ENCODE results near the gene CXorf66. TPM values are rescaled to one million over a fixed set of nuclear protein-coding genes. Genes with fewer than 3 reads are reported as not detected.
"Not testable (repeated sequence)": the region's sequence is repeated elsewhere in the genome, so short reads cannot be mapped to it uniquely, and the experiment has no call there.

Gene CXorf66, protein sequence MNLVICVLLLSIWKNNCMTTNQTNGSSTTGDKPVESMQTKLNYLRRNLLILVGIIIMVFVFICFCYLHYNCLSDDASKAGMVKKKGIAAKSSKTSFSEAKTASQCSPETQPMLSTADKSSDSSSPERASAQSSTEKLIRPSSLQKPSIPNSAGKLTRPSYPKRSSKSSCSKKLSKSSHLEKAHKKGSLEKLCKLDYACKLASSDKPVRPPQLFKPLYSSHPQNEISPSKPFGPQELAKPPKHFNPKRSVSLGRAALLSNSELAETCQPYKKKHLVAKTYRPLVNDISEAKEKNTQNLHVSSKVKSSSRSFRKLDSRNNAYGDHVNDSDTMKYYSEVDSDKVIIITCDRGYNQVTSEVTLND
- total RNA-seq: not detected
- long read RNA-seq: 0 reads

DNA sequence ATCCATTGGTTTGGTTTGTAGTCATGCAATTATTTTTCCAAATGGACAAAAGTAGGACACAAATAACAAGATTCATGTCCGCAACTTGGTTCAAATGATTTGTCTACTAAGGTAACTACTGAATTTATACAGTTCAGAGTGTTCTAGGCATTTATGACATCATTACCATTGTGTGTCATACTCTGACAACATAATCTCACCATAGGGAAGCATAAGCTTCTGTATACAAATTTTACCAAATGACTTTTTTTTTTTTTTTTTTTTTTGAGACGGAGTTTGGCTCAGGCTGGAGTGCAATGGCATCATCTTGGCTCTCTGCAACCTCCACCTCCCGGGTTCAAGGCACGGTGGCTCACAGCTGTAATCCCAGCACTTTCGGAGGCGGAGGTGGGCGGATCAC lies at the start of gene CXorf66:
Gene CXorf66 (minus strand): TSS at position 101 of the 400 bp plus-strand sequence. CDS start 25 bp downstream, at position 76.
- DNase-seq: no peak
- no peak for ATAC-seq
- intact Hi-C loops (cut with DNase I, micrococcal nuclease): no loop called here

DNA sequence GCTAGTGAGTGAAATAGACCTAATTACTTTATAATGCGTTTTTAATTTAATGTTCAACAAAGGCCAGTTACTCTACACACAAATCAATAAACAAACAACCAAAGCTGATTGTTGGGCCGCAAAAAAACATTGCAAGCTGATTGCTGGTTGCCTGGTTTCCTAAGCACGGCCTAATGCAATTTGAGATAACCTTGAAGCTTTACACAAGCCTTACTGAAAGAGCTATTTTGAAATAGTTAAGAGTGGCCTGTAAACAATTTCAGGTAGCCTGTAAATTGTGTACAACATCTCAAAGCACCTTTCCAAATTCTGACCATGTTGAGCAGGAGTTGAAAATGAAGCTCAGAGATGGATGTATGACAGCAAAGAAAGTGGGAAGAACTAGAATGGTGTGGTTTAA lies 17.5 kb upstream of the CXorf66 start:
- DNase-seq (no peak), ATAC-seq (no peak)
- intact Hi-C loops (cut with DNase I, micrococcal nuclease): no loop called here

DNA sequence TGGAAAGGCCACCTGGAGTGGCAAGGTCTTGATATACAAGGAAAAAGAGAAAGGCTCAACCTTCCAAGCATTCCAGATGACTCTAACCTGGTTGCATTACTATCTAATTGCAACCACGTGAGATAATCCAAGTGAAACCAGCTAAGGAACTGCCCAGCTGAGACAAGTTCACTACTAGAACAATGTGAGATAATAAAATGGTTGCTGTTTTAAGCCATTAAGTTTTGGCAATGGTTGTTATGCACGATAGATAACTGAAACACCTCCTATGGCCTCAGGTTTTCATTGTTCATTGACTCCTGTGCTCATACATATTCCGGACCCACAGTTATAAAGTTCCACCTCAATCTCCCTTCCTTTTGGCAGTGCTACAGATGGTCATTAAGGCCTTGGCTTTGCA lies 9.2 kb upstream of the CXorf66 start:
- intact Hi-C loops (cut with DNase I, micrococcal nuclease): no loop called here
- ATAC-seq (no peak), DNase-seq (no peak)

DNA sequence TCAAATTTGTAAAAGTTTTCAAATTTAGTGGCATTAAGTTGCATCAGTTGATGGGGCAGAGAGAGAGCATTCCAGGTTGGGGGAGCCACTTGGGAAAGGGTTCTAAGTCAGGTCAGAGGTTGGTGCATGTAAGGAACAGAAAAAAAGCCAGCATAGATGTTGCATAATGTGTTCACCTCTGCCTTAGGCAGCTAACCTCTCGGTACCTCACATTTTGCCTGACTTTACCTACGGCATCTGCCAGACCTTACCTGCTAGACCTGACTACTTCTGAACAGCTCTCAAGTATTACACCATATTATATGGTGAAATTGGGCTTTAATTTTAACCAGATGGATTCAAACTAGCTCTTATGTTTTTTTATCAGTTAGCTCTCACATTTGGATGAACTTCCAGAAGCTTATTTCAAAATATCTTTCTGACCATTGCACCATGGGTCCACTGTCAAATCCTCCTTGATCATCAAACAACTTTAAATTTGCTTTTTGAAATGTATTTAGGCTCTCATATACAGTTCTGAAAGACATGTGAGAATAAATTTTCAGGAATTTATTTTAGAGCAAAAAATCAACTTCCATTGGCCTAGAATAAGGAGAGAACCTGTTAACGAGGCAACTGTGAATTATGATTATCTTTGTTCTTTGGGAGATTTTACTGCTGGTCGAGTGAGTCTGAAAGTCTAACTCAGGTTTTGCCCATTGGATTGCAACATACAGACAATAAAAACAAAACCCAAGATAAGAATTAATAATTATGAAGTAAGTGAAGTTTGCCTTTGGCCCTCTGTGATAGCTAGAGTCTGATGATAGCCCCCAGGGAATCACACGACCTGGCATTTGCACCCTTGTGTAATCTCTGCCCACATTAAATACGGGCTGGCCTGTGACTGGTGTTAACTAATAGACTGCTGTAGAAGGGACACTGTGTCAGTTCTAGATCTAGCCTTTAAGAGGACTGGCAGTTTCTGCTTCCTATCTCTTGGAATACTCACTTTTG lies 7.6 kb upstream of the CXorf66 start:
- DNase-seq (no peak), ATAC-seq (no peak)
- intact Hi-C loops (cut with DNase I, micrococcal nuclease): no loop called here

DNA sequence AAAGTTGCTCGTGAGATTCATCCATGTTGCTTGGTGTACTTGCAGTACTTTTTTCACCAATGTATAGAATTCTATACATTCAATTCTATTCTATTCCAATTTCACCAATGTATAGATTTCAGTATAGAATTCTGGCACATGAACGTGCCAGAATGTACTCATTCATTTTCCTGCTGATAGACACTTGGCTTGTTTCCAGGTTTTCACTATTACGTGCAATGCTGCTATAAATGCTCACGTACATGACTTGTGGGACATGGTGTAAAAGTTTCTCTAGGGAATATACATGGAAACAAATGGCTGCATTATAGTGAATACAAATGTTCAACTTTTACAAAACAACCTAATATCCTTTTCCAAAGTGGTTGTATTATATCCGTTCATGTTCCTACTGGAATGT lies 6.8 kb upstream of the CXorf66 start:
- ATAC-seq (no peak), DNase-seq (no peak)
- intact Hi-C loops (cut with DNase I, micrococcal nuclease): no loop called here

DNA sequence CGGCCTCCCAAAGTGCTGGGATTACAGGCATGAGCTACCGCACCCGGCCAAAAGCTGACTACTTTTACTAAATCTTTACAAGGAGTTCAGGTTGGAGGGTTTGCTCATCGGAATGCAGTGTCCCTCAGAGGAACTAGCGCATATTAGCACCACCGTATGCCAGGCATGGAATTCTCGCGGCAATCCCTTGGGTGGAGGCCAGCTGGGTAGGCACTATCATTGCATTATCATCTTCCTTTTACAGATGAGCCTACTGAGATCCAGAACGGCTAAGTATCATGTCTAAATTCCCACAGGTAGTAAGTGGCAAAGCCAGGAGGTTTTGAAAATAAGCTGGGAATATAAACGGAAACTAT lies 6.1 kb upstream of the CXorf66 start:
- intact Hi-C loops (cut with DNase I, micrococcal nuclease): no loop called here
- ATAC-seq: no peak
- no peak for DNase-seq

DNA sequence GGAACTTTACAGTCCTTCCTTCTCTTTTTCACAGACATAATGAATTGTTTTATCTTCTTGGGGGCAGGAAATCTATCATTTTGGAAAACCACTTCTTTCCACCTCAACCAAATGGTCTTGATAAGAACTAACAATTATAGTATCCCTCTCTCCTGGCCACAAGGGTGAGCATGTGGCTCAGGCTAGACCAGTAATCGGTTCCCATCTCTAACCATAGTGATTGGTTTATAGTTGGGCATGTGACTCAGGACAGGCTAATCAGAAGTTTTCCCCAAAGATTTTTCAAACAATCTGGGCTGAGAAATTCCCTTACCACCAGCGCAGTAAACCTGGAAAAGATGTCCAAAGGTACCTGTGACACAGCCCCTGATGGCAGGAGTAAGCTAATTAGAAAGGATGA lies 4.0 kb upstream of the CXorf66 start:
- intact Hi-C loops (cut with DNase I, micrococcal nuclease): no loop called here
- no peak for ATAC-seq
- DNase-seq: no peak

DNA sequence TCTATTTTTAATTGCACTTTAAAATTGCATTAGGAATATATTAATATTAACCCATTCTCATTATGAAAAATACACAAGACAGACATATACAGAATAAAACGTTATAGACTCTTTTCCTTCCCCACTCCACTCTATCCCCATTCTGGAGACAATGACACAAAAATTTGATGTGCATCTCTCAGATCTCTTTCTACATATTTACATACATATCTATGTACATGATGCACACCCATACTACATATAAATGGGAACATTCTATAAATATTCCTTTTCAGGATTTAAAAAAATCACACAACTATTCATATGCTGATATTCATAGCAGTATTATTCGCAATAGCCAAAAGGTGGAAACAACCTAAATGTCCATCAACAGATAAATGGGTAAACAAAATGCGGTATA lies 2.4 kb upstream of the CXorf66 start:
- intact Hi-C loops (cut with DNase I, micrococcal nuclease): no loop called here
- ATAC-seq (no peak), DNase-seq (no peak)

DNA sequence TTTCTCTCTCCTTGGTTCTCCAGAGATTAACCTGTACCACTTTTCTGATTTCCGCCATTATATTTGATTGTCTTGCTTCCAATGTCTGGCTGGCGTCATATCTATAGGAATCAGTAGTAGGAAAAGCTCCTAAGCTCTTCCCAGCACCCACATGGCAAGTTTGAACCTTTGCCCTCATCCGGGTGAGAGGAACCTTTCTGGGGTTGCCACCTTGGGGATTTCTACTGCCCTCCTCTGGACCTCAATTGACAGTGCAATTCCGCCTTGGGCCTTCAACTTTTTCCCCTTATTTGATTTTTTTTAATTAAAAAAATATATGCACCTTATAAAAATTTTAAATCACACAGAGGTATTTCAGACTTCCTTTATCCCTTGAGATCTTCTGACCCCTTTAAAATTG lies 2.0 kb upstream of the CXorf66 start:
- DNase-seq (no peak), ATAC-seq (peak; percentile 68)

DNA sequence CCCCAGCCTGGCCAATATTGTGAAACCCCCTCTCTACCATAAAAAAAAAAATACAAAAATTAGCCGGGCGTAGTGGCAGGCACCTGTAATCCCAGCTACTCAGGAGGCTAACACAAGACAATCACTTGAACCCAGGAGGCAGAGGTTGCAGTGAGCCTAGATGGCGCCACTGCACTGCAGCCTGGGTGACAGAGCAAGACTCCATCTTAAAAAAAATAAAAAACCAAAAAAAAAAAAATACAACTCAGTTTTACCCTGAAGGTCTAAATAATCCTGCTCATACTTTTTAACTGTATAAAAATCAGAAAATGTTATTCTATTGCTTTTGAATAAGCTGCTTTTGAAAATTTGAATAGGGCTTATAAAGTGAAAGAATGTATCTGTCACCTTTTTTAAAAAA lies 838 bp upstream of the CXorf66 start:
- ATAC-seq; DNase-seq; intact Hi-C loops (cut with DNase I, micrococcal nuclease): not testable (repeated sequence)

More for the DNA sequence above, 2.0 kb upstream of the CXorf66 start:
- intact Hi-C loops (cut with DNase I, micrococcal nuclease): no loop called here

DNA sequence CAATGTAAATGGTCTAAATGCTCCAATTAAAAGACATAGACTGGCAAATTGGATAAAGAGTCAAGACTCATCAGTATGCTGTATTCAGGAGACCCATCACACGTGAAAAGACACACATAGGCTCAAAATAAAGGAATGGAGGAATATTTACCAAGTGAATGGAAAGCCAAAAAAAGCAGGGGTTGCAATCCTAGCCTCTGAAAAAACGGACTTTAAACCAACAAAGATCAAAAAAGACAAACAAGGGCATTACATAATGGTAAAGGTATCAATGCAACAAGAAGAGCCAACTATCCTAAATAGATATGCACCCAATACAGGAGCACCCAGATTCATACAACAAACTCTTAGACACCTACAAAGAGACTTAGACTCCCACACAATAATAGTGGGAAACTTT lies 4.2 kb downstream of the CXorf66 start:
- ATAC-seq; DNase-seq; intact Hi-C loops (cut with DNase I, micrococcal nuclease): not testable (repeated sequence)

DNA sequence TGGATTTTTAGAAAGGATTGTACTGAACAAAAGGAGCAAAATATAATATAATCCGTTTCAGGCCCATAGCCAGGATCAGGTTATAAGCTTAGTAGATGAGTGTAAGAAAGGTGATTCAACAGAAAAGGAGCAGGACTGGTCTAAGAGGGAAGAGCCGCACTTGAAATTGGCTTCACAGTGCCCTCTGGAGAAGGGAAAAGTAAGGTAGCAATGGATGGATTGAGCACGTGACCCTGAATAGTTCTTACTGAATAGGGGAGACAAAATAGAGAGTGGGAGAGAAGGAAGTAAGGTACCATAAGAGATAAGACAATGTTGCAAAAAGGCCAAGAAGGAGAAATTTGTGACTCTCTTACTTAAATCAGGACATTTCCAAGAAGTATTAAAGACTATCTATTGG lies 15.6 kb downstream of the CXorf66 start:
- intact Hi-C loops (cut with DNase I, micrococcal nuclease): no loop called here
- ATAC-seq: peak; percentile 52

DNA sequence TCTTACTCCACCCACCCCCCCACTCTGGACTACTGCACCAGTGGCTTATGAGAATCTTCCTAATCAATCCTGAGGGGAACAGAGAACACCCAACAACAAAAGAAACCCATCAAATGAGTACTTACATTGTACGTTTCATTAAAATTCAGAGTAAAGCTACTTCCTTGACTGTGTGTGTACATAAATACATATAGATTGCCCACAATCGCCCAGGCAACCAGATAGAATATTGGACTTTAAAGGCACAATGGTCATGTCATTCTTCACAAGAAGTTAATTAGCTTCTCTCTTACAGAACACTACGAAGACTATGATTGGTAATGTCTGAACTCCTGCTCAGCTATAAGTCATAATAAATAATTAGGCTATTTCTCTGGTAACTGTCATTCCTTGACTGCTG lies 20.2 kb downstream of the CXorf66 start:
- intact Hi-C loops (cut with DNase I, micrococcal nuclease): no loop called here
- DNase-seq (no peak), ATAC-seq (peak; percentile 52)

More for the DNA sequence above, 15.6 kb downstream of the CXorf66 start:
- no peak for DNase-seq

DNA sequence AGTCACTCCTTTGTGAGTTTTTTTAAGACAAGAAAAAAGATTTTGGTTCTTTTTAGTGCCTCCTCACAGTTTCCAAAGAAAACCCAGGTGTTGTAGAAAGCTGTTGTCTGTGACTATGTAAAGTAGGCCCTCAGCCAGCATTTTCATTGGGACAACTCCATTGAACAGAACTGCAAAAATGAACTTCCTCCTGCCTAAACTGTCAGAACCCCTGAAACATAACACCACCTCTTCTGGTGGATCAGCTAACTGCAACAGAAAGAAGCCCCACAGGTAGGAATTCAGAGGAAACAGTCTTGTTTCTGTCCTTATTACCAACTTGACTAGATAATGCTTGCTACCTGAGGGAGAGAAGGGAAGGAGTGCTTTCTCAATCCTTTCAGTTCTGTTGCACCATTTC lies 29.1 kb downstream of the CXorf66 start:
- intact Hi-C loops (cut with DNase I, micrococcal nuclease): no loop called here
- no peak for DNase-seq
- ATAC-seq: no peak

DNA sequence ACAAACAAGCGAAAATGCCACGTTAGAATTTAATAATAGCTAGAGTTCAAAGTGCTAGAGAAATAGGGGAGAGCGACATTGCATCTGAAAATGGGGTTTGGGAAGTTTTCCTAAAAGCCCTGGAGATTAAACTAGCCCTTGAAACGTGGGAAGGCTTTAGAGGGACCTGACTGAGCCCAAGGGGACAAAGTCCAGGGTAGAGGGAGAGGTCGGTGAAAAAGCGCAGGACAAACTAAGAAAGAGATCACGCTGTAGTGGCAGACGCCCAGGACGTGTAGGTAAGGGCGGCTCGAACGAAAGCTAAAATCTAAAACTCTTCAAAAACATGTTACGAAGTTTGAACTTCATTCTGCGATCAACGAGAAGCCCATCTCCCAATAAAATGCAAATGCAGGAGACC lies 31.4 kb downstream of the CXorf66 start:
- DNase-seq (peak; percentile 32 to 50), ATAC-seq (peak; percentile 66)
- intact Hi-C loops (cut with DNase I, micrococcal nuclease): no loop called here

DNA sequence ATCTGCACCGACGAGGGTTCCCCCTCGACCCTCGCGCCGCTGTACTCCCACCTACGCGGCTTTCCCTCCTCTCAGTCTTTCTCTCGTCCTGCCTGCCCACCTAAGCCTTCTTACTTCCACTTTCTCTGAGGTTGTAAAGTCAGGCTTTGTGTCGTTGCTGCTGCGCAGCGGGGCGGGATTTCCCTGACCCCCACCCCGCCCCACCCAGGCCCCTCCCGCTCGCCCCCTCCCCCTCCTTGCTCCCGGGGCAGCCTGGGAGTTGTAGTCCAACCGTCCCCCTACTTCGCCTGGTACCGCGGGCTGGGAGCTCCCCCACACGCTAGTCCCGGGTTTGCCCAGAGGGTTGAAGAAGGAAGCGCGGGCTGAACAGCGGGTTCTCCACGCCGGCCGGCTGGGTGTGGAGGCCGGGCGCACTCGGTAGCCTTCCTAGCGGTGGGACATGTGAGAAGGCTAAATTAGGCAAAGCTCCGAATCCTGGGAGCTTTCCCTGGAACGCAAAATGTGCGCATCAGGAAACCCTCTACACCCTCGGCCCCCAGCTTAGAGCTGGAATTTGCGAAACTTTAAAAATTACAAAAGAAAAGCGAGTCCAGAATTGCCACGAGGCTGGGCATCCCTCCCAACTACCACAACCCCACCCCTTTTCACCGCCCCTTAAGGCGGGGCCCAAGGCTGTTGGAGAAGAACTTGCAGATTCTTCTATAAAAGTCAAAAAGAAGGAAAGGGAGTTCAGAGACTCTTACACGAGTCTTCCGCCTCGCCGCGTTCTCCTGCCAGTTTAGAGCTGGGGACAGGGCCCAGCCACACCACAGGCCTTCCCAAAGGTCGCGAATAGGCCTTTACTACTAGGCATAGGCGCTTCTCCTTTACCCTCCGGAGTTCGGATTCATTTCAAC lies 32.2 kb downstream of the CXorf66 start, which contains the start of gene ATP11C:
Gene ATP11C (minus strand): TSS at position 153 of the 896 bp plus-strand sequence. CDS start 1,011 bp downstream, outside the sequence.
- ATAC-seq: peak; percentile 81
- DNase-seq: peak; percentile 81 to 83
- intact Hi-C loops (cut with DNase I, micrococcal nuclease): no loop called here

DNA sequence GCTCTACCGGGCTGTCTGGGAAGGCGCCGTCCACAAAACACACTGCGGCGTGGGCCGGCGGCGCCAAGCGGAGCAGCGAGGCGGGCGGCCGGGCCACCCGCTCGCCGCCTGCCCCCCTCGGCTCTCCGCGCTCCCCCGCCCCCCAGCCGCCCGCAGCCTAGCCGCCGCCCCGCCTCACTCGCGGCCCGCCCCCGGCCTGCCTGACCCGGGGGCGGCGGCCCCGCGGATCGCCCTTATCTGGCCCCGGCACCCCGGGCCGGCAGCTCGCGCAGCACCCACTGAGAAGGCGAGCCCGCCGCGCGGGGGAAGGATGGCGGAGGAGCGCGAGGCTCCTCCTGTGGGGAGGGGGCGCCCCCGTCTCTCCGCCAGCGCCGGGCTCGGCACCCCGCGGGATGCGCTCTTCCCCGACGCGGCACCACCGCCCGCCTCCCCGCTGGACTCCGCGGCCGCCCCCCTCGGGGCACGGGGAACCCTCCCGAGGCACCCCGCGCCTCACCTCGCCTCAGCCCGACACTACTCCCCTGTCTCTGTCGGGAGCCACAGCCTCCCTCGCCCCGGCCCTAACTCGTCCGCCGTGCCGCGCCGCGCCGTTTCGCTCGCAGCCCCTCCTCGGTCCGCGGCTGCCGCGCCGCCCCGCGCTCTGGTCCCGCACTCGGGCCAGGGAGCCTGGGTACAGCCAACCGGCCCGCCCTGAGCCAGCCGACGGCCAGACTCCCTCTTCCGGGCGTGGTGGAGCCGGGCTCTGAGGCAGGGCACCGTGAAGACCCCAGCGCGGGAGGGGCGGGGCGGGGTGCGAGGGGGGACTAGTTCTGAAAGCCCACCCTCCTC lies 33.0 kb downstream of the CXorf66 start:
- ATAC-seq (peak; percentile 46), DNase-seq (peak; percentile 35 to 59)
- intact Hi-C loops (cut with DNase I, micrococcal nuclease): no loop called here

DNA sequence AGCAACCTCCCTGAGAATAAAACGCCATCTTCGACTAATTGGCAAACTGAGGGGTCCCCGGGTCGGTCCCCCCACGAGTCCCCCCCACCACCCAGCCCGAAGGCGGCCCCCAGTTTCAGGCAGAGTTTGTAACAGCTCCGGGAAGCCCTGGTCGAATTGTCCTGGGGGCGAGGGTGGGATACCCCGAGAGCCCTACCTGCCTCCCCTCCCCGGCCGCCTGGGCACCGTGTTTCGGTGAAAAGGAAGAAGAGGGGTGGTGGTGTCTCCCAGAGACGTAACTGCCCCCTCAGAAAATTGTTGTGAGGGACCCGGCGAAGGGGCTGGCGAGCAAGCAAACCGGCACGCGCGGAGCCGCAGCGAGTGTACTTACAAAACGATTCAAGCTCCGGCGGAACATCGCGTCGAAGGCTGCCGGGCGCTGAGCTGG lies 33.7 kb downstream of the CXorf66 start:
- no peak for ATAC-seq
- intact Hi-C loops (cut with DNase I, micrococcal nuclease): no loop called here
- DNase-seq: peak in 1 of 2 donors; percentile 28
